GM18517 (cell line): ENCODE data around the gene ATF6.

Experiments
- ATAC-seq: cut with Tn5 transposase; IDR thresholded peaks from one replicate; pipeline ENCODE4 v1.9.1; 2021; ENCODE audit warnings: mild to moderate bottlenecking, moderate library complexity; ENCODE audit not compliant: unreplicated experiment

ATF6 gene

GRCh38 chr1:161989786-161990185 is 223.7 kb downstream of the ATF6 start:
- no peak for ATAC-seq

GRCh38 chr1:161993576-161993975 is 227.5 kb downstream of the ATF6 start:
- no peak for ATAC-seq

DNA sequence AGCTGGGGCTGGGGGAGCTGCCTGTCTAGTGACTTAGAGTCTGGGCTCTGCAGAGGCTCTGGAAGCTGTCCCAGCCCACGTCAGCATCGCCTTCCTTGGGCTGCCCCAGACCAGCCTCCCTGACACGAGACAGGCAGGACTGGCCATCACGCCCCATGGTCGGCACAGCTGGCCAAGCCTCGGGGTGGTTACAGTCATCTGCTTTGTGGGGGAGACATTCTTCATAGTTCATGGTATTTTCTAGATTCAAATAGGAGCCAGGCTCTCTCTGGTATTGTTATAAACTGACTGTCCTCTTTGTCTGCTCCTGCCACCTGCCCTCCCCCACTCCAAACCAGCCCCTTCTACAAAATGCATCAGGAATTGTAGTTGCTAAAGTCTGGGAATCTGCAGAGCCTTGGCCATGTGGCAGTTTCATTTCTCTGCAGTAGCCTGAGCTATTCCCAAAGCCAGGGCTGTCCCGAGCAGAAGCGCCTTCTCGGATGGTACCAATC is 228.1 kb downstream of the ATF6 start:
- no peak for ATAC-seq

- ATAC-seq = no peak
These were observed 231.0 kb downstream of the ATF6 start for GRCh38 chr1:161997152-161997551.

DNA sequence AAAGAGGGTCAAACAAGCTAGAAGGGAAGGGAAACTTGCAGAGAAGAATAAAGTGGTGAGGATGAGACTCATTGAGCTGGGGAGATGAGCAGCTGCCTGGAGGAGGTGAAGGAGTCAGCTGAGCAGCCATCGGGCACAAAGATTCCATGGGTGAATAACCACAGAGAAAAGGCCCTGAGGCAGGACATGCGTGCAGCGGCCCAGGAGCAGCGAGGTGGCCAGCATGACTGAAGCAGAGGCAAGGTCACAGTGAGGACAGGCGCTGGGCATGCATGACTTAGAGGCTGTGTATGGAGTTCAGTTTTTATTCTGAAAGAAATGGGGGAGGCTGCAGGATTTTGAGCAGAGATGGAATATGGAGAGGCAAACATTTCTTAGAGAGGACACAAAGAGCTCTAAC is 232.7 kb downstream of the ATF6 start:
- ATAC-seq = no peak

DNA sequence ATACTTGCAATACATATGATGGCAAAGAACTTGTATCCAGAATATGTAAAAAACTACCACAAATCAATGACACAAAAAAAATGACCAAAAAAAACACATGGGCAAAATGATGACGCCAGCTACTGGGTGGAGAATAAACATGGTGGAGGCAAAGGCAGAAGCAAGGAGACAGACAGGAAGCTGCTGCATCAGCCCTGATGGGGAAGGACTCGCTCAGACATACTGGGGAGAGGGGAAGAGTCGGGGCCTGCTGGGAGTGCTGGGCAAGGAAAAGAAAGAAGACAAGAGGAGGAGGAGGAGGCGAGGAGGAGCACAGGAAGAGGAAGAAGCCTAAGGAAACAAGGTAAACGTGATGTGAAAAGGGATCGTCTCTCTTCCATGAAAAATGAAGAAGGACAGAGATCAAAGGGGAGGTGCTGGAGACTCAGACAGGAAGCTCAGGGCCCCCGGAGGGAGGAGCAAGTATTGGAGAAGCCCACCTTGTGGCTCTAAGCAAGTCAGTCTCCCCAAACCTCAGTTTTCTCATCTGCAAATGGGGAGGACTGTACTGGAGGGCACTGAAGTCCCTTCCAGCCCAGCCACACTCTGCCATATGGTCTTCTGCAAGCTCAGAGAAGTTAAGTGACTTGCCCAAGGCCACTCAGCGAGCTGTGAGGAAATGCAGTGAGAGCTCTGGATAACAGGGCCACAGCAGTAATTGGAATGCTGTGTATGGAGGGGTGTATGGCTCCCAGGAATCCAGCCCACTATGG is 233.4 kb downstream of the ATF6 start:
- no peak for ATAC-seq

DNA sequence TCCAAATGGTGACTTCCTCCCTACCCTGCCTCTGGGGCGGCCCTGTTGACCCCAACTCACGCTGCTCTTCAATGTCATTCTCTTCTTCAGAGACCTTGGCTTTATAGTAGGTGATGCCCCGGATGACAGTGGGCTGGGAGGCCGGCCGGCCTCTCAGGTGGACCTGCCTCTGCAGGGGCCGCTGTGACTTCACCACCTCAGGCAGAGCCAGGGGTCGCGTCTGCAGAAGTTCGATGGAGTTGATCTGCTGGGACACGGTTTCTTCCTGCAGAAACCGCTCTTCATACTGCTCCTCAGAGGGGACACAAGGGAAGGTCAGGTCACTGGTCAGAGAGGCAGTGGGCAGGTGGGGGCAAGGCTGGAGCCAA is 233.9 kb downstream of the ATF6 start:
- ATAC-seq = no peak

DNA sequence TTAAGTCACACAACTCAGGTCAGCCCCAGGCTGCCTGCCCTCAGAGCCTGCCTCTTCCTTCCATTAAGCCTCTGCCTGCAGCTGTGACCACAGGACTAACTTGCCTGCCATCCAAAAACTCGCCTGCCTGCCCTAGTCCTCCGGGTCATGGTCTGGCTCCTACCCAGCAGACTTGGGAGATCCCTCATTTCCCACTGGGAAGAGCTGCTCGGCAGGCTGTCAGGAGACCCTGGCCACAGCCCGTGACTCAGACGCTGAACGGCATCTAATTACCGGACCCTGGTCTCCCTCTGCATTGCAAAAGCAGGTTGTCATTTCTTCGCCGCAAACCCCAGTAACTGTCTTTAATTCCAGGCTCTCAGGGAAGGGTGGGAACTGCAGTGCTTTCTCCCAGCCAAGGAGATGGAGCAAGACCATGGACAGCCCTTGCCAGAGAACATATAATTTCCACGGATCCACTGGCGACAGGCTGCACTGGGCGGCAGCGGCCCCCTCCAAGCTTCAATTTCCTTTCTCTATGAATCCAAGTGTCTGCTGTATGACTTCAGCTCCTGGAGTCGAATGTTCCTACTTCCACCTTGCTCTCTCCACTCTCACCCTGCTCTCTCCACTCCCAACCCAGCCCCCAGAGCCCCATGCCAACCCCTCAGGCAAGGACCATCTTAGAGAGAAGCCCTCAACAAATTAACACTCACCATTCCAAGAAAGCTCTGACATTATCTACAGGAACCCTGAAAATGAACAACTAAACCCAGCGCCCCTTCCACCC is 237.1 kb downstream of the ATF6 start:
- ATAC-seq = no peak

DNA sequence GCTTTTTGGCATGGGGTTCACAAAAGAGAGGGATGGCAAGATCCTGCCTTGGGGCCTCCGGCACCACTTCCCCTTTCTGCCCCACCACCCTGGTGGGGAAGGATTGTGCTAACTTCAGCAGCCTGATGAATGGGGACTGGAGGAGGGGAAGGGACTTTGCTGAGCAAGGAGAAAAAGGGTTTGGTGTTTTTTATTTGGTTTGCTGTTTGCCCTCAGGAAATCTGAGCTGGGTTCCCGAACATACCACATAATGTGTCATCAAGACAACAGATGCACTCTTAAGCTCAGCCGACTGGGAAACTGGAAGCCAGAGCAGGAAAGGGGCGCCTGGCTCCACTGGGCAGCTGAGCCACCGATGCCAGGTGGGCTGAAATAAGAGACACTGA is 237.7 kb downstream of the ATF6 start:
- no peak for ATAC-seq

- ATAC-seq = no peak
These were observed 238.4 kb downstream of the ATF6 start for GRCh38 chr1:162004441-162004950.

DNA sequence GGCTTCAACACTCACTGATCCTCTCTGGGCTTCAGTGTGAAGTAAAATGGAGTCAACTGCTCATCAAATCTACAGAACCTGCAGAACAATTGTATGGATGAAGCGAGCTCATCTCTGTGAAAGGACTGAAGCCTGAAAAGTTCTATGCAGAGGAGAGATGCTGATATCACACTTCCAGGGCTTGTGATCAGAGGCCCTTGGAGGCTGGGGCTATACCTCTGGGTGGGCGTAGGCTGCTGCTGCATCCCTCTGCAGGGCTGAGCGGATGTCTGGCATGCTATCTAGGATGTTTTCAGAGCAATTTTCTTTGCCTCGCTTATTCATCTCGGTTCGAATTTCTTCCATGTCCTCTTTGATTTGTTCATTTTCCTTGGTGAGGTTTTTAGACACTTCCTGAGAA is 240.0 kb downstream of the ATF6 start:
- no peak for ATAC-seq

DNA sequence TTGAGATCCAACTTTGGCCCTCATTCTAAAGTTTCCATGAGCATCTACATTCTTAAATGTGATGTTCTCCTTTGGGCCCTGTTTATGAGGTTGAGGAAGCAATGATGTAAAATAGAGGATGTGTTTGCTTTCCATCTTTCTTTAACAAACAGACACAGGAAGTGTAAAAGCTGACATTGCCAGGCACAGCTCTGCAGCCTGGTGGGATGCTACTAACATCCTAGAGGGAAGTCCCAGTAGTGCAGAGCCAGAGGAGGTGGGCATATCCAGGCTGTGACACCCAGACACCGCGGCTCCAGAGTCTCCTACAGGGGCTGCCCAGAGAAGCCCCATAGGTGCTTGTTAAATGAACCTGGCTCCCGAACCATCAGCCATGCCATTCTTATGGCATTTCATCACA is 241.3 kb downstream of the ATF6 start:
- ATAC-seq = no peak

DNA sequence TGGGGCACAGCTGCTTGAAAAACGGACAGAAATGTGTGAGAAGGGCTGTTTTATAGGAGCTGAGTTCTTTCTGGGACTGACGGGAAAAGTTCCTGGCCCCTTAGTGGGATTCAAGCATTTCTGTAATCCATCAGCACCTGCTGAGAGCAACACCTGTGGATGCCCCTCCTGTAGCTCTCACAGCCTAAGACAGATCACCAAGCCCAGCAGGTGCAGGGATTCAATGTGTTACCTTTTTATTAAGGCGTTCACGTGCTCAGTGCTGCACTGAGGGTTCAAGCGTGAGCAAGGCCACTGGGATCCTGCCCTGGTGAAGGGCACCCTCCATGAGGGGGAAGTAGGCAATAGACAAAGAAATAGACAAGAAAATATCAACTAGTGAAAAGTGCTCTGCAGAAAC is 242.7 kb downstream of the ATF6 start:
- no peak for ATAC-seq

- no peak for ATAC-seq
These were observed 243.5 kb downstream of the ATF6 start for GRCh38 chr1:162009501-162010174.

GRCh38 chr1:162010175-162010506 is 244.0 kb downstream of the ATF6 start:
- ATAC-seq = no peak

DNA sequence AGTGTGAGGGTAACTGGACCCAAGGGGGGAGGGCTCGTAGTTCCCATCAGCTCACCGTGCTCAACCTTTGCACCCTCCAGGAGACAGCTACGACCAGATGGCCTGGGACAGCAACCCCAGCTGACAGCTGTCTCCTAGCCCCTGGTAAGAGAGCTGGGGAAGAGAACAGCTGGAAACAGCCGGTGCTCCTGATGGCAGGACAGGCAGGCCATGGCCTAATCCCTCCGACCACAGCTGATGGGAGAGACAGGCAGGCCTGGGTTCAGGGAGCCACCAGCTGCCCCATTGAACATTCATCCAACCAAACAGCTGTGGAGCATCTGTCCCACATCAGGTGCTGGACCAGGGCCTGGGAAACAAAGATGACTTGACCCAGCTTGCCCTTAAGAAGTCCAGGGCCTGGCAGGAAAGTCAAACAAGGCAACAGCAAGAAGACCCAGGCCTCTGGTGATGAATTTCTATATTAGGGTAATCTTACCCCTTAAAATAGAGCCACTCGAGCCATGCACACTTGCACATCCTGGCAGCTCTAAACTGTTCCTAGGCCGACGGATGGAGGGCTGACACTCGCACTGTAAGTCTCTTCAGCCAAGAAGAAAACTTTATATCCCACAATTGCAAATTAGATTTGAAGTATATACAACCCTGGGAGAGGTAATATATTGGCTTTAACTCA is 245.4 kb downstream of the ATF6 start:
- ATAC-seq = no peak

- no peak for ATAC-seq
These were observed 247.2 kb downstream of the ATF6 start for GRCh38 chr1:162013289-162013688.
